GM18861 (cell line): ENCODE data around the gene TUT4.

Source experiments
- ATAC-seq: cut with Tn5 transposase; IDR thresholded peaks from one replicate; pipeline ENCODE4 v1.9.1; 2021; ENCODE audit not compliant: unreplicated experiment

The TUT4 gene

DNA sequence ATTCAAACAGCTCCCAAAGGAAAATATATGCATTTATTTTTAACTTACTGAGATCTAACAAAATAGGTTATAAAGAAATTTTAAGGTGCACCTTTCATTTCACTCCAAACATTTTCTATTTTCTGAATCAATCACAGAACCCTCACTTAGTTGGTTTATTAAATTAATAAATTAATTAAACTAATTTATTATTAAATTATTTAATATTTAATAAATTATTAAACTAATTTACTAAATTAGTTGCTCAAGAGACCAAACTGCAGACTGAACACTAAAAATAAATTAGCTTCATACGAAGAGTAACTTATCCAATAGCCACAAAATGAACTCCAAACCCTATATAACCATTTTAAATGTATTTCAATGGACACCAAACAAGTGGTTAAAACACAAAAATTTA lies 80.5 kb downstream of the TUT4 start:
- ATAC-seq = no peak

DNA sequence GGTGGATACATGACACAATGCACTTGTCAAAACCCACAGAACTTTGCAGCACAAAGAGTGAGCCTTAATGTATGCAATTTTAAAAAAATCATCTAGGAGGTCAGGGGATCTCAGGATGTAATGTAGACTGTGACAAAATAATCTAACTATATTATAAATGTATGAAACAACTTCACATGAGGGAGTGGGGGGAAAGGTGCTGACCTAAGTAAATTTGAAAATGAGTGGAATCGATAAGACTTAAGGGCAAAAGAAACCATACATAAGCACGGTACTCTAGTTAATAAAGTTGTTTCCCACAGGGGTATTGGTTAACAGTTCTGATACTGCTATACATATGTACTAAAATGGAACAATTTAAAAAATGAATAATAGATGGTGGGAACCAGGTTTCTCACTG lies 83.8 kb downstream of the TUT4 start:
- ATAC-seq = no peak

DNA sequence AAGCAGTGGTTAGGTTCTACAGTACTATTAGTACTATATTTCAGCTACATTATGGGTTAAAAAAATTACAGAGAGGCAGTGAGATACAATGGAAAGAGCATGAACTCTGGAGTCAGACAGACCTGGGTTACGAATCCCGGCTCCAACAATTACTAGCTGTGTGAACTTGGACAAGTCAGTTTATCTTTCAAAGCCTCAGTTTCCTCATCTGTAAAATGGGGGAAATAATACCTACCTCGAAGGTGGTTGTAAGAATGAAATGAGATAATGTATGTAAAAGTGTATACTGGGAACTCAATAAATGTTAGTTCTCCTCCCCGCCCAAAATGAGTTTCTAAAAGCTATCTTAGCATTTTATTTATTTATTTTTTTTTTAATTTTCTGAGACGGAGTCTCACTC lies 89.0 kb downstream of the TUT4 start:
- ATAC-seq = no peak

DNA sequence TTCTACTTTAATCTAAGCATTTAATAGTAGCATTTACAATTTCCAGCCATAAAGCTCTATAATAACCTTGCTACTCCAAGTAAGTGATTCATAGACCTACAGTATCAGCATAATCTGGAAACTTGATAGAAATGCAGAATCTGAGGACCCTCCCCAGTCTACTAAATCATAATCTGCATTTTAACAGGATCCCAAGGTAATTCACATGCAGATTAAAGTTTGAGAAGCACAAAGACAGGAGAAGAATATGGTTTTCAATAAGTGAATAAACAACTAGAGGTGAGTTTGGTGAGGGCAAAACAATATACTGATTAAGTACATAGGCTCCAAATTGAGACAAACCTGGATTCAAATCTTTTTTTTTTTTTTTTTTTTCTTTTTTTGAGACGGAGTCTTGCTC lies 91.1 kb downstream of the TUT4 start:
- ATAC-seq = no peak

DNA sequence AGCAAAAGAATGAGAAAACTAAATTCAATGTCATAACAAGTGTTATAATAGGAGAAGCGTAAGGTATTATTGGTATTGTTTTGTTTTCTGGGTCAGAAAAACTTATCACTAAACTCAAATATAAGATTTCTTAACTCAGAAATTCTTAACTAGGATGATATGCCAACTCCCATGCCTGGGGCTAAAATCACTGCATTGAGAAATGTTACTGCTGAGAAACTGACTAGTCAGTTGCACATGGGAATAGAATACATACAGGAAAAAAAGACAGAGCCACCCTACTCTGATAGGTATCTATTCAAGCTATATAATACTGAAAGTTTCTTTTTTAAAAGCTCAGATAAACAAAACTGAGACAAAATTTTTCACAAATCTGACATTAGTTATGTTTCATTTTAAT lies 92.2 kb downstream of the TUT4 start:
- no peak for ATAC-seq

DNA sequence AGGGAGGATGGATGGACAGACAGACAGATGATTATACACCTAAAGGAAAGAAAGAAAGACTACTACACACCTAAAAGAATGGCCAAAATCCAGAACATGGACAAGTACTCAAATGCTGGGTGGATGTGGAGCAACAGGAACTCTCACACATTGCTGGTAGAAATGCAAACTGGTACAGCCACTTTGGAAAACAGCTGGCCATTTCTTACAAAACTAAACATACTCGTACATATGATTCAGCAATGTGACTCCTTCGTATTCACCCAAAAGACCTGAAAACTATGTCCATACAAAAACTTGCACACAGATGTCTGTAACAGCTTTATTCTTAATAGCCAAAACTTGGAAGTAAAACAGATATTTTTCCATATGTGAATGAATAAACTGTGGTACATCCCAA lies 97.2 kb downstream of the TUT4 start:
- no peak for ATAC-seq

DNA sequence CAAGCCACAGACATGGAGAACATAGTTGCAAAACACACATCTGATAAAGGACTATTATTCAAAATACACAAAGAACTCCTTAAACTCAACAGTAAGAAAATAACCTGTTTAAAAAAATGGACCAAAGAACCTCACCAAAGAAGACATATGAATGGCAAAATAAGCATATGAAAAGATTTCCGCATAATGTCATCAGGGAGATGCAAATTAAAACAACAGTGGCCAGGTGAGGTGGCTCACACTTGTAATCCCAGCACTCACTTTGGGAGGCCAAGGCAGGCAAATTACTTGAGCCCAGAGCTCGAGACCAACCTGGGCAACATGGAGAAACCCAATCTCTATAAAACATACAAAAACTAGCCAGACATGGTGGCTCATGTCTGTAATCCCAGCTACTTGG lies 98.1 kb downstream of the TUT4 start:
- ATAC-seq = no peak

DNA sequence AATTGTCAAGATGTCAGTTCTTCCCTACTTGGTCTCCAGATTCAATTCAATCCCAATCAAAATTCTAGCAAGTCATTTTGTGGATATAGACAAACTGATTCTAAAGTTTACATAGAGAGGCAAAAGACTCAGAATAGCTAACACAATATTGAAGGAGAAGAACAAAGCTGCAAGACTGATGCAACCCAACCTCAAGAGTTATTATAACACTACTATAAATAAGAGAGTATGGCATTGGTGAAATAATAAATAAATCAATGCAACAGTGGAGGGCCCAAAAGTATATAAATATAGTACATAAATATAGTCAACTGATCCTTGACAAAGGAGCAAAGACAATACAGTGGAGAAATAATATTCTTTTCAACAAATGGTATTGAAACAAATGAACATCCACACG lies 98.8 kb downstream of the TUT4 start:
- ATAC-seq = no peak

DNA sequence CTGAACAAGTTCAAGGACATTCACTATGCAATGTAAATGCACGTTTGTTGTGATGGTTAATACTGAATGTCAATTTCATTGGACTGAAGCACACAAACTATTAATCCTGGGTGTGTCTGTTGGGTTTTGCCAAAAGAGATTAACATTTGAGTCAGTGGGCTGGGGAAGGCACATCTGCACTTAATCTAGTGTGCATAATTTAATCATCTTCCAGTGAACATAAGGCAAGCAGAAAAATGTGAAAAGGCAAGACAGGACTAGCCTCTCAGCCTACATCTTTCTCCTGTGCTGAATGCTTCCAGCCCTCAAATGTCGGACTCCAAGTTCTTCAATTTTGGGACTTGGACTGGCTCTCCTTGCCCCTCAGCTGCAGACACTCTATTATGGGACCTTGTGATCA lies 108.4 kb downstream of the TUT4 start:
- ATAC-seq = no peak

DNA sequence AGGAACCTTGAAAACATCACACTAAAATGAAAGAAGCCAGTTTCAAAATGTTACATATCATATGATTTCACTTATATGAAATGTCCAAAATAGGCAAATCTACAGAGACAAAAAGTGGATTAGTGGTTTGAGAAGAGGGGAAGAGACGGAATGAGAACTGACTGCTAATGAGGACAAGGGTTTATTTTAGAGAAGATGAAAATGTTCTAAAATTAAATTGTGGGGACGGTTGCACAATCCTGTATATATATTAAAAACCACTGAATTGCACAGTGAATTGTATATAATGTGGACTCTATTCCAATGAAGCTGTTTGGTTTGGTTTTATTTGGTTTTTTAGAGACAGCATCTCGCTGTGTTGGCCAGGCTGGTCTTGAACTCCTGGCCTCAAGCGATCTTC lies 112.9 kb downstream of the TUT4 start:
- ATAC-seq = no peak

DNA sequence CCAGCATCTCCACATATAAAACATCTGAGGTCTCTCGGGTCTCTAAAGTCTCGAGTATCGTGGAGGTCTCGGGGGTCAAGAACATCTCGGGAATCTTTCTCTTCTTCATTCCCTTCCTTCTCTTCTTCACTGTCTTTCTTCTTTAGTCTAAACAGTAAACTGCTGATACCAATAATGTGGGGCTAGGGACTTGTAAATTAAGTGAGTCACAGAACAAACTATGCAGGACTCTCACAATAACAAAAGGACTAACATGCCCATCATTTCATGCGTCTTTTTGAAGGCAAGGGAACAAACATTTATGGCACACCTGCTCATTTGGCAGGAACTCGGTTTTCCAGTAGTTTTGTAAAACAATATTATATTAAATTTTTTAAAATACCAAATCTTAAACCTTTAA lies 116.1 kb downstream of the TUT4 start:
- no peak for ATAC-seq

DNA sequence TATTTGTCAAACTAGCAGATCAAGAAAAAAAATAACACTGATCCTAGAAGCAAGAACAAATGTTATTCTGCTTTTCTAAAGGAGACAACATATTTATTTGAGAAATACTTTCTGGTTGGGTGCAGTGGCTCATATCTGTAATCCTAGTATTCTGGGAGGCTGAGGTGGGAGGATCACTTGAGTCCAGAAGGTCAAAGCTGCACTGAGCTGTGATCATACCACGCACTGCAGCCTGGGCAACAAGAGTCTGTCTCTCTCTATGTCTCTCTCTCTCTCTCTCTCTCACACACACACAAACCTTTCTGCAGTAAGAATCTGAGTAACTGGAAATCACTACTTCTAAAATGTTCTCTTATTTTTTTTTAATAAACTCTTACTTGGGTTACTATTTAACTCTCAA lies 117.2 kb downstream of the TUT4 start:
- no peak for ATAC-seq

DNA sequence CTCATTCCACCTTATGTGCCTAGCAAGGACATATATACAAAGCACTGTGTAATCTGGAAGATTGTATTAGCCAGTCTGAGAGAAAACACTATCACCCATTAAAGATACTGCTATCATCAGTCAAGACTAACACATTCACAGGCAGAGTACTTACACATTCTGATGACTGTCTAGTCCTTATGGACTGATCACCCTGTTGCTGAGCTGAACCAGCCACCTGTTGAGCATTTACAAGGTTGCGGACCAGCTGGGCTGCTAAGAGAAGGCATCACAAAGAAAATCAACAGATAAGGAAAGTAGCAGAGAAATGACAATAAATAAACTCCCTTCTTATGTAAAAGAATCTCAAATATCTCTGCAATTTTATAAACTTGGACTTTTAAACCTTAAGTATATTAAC lies 117.7 kb downstream of the TUT4 start:
- ATAC-seq = no peak

DNA sequence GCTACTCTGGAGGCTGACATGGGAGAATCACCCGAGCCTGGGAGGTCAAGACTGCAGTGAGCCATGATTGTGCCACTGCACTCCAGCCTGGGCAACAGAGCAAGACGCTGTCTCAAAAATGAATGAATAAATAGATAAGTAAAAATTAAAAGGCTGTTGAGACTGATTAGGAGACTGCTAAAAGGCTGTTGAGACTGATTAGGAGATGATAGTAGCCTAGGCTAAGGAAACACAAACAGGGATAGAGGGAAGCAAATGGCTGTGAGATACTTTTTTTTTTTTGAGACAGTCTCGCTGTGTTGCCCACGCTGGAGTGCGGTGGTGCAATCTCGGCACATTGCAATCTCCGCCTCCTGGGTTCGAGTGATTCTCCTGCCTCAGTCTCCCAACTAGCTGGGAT lies 120.1 kb downstream of the TUT4 start:
- no peak for ATAC-seq

DNA sequence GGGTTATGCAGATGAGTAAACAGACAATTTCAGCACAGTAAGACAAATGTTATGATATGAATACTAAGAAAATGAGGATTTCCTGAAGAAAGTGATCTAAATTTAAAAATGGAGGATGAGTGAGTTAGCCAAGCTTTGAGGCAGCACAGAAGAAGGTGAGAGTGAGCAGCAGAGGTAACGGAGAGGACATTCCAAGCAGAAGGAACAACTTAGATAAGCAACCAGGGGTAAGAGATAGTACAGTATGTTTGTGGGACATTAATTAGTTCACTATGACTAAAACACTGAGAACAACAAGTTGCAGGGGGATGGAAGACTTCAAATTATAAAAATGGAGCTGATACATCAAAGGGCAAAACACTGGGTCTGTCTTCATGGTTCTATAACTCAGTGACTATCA lies 125.7 kb downstream of the TUT4 start:
- no peak for ATAC-seq

DNA sequence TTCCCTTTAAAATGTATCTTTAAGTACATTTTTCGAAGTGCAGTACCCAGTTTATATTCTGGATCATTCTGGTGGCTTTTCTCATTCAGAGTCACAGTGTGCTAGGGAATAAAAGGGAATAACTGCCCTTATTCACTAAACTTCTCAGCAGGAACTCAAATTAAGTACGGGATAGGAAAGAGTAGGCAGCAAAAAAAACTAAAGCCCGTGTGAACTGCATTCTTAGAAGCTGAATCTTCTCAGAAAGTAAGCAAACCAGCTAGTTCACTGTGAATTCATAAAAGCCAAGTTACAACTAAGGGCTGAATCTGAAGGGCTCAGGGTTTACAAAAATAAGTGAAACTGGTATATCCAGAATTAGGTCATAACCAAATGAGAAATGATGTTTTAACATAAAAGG lies 126.5 kb downstream of the TUT4 start:
- ATAC-seq = no peak

DNA sequence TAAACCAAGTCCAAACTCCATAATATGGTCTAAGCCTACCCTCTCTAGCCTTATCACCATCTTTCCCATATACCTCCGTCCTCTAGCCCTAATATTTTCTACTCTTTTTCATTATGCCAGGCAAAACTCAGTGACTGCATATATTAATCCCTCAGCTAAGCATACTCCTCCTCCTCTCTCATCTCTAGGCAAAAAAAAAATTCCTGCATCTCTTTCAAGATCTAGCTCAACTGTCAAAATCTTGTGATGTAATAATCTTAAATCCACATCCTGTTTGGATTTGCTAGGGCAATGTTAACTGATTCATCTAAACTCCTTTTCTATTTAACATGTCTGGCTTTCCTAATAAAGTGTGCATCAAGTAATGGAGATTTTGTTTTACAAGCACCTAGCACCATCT lies 128.1 kb downstream of the TUT4 start:
- ATAC-seq = no peak

DNA sequence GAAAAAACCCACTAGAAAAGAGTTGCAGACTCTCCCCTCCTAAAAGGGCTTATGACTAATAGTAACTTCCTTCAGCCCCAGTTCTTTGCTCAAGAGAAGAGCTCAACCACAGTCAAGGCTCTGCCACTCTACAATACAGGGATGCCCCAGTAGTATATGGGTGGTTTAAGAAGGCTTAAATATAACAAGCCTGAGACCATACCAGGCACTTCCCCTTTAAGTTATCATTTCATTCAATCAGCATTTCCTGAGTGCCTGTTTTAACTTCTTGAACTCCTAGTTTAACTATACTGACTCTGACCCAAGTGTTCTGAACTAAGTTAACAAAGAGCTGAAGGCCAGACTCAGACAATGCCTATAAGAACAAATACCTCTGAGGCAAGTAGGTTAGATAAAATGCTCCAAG lies 128.7 kb downstream of the TUT4 start:
- ATAC-seq = no peak

DNA sequence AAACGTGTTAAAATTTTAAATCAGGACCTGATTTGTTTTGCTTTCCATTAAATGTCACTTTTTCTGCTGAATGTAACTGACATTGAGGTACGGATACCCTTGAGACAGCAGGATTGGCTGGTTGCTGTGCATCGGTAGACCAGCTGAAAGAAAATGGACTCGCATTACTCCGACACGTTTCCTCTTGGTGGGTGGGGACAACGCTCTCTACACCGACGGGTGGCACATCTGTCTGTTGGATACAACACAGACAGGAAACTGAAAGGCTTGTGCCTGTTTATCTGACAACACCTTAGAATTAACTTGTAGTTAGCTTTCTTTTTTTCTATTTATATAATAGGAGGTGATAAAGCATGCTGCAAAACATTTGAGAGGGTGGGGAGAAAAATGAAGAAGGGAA lies 129.1 kb downstream of the TUT4 start:
- ATAC-seq = no peak

DNA sequence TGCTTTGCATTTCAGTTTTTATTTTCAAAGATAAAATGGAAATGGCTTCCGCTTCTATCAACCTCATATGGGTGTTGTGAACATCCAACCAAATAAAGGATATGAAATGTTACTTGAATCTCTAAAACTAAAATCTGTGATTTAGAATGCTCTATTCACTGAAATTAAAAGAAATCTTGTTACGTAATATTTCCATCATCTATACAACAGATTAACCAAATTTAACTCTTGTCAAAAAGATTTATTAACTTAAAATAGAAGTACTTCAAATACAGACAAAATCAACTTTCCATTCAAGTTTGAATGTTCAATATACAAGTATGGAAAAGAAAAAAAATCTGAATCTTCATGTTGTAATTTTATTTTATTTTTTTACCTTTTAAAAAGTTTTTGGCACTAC lies 129.8 kb downstream of the TUT4 start:
- no peak for ATAC-seq

DNA sequence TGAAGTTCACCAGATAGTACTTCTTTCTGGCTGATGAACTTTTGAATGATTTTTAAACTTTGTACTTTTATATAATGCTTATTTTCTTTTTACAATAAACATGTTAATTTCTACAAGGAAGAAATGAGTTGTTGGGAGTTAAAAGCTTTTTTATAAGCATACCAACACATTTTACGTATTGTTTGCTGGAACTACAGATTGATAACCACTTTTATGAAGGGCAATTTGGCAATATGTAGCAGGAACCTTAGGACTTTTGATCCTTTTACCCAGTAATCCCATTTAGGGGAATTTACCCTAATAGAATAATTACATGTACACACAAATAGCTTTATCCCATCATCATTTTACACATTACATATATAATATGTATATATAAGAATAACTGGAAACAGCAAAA lies 132.2 kb downstream of the TUT4 start:
- no peak for ATAC-seq

DNA sequence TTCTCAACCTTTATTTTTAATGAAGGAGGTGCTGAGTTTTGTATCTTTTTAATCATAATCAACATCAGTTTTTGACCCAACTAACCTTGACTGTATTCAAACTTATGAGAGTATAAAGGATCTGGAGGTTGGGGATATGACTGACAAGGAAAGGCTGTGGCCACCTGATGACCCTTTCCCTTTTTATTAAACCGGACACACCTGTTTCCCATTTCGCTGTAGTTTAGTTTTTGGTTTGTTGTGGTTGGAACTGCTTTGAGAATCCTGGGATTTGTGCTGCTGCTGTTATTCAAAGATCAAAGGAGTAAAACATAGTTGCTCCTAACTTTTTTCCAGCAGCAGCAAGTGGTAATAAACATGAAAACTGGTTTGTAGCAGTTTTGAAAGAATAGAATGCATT lies 136.1 kb downstream of the TUT4 start:
- ATAC-seq = no peak

DNA sequence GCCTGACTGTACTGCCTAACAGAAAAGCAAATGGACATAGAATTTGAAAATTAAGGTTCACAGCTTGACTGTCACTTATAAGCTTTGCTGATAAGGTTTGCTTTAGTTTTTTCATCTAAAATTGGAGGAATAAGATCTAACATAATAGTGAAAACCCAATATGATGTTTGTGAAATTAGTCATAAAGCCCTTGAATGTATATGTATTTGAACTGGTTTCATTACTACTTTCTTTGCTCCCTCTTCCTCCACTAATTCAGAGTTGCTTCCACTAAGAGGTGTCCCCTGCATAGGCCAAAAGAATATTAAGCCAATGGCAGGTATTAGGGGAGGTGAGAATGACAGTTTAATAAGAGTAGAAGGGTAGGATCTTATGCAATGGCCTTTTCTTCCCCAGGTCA lies 137.9 kb downstream of the TUT4 start:
- no peak for ATAC-seq

DNA sequence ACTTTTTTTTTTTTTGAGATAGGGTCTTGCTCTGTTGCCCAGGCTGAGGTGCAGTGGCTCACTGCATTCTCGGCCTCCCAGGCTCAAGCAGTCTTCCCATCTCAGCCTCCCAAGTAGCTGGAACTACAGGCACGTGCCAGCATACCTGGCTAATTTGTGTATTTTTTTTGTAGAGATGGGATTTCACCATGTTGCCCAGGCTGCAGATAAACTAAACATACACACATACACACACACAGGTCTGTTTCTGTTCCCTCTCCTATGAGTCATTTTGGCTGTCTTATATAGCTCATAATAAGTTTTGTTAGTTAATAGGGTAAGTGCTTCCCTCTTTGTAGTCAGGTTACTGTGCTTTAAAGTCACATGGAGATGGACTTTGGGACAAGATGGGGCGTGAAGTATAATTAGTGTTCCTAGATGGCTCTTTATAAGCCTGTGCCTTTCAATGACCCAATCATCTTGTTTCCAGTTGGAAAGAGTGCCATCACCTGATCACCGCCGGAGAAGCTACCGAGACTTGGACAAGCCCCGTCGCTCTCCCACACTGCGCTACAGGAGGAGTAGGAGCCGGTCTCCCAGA lies 139.4 kb downstream of the TUT4 start:
- ATAC-seq = no peak
